KBM-7 (cell line): Measurements from ENCODE around the gene EFNA1.
"Not testable (repeated sequence)": the region's sequence is repeated elsewhere in the genome, so short reads cannot be mapped to it uniquely, and the experiment has no call there.

Experiments
- DNase-seq: peaks from one replicate; pipeline ENCODE4 v3.0.0-alpha.2; 2015
- in situ Hi-C: fragments of 300-500 bp; cut with MboI; formaldehyde crosslinking; loops from 2 replicates; pipeline ENCODE4 v1.14.3; 2020; ENCODE audit warnings: low sequenced_read_pairs, low pct_unique_long_range_greater_than_20kb, mixed read lengths

The EFNA1 gene

DNA sequence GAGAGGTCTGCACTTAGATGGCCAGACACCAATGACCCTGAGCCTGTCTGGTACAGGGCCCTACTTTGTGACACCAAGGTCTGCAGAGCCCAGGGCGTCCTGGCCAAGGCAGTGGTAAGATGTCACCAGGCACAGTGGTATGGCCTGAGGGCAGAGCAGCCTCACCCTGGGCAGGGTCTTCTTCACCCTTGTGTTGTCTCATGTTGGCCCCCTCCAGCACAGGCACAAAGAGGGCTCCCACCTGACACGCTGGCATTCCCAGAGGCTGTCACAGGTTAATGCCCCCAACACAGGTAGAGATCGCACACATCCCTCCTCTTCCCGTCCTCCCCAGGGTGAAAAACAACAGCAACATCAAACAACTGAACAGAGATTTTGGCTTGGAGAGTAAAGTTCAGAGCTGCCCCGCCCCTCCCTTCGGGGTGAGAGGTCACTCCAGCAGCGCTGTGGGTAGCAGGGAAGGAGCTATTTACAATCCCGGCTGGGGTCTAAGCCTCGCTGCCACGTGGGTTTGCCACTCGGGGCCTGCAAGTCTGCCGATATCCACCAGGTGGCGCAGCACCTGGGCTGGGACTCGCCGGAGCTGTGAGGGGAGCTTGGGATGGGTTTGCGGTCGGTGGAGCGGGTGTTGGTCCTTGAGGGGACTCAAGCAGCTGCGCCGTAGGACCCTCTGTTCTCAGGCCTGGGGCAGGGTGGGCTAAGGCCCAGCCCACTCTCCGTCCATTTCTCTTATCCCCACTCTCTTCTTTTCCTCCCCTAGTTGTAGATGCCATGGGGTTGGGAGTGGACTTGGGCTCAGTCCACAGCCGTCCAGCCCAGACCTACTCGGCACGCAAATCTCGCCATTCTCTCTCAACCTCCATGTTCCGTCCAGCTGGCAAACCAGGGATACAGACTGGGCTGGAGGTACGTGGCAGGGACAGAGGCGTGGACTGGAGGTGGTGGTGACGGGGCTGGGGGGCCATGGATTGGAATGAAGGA is 36.3 kb upstream of the EFNA1 start:
- in situ Hi-C loops: no loop called here
- peak; percentile 88 for DNase-seq

DNA sequence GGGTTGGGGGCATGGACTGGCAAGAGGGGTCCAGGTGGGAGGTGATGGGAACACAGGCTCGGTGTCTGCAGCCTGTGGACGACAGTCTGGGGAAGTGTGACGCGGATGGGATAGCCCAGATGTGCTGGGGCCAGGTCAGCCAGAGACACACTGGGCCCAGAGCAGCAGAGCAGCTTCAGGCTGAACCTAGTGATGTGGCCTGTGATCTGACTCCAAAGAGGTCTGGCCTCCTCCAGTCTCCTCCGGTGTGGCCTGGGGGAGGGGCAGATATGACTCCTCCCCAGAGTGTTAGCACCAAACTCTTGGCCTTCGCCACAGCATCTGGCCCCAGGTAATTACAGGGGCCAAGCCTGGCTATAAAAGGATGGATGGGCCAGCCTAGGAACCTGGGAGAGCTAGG is 35.5 kb upstream of the EFNA1 start:
- in situ Hi-C loops: no loop called here
- DNase-seq: no peak

DNA sequence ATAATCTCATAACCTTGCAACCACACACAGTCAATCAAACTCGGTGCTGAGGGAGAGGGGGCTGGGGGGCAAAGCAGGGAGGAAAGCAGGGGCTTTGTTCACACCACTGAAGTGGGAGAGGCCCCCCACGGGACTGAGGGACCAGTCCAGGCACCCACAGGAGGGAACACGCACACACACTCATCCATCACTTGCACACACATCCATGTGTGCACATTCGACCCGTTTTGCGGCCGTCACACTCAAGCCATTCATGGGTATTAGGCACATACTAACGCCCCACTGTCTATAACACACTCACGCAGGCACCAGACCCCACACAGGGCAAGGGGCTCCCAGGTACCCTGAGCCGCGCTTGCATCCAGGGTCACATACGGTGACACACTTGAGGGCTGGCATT is 35.0 kb upstream of the EFNA1 start:
- no peak for DNase-seq
- in situ Hi-C loops: no loop called here

DNA sequence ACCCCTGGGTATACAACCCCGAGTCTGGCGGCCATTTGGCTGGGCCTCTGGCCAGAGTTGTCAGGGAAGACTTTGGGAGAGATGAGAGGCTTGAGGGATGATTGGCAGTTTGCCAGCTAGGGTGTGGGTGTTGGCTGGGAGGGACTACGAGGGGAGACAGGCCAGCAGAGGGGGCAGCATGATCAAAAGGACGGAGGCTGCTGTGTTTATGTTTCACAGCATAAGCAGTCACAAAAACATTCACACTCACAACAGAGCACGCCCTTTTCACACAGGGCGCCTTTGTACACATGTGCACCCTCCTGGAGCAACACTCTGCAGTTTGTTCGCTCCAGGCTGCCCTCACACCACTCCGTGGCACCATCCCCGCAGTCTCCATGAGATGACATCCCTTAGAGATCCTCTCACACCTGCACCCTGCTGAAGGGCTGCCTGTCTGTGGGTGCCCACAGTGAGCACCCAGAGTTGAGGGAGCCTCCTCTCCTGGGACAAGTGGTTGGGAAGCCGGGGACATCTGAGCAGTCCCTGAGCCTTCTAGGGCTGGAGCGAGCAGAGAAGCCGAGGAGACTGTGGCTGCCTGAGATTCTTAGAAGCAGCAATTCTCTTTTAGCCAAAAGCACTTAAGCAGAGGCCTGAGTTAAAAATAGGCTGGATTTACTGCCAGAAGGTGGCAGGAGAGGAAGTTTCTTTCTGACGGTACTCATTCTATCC is 33.6 kb upstream of the EFNA1 start:
- in situ Hi-C loops: no loop called here
- peak; percentile 71 for DNase-seq

DNA sequence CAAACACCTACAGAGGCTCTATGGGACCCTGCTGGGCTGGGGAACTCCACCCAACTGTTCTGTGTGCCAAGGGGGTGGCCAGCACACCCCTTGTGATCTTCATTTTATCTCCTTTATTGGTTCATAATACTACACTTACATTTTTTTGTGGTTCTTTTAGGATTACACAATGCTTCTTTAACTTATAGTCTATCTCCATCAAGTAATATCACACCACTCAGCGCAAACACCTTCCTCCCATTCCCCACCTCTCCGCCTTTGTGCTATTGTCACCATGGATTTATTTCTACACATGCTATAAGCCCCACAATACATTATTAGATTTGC is 33.1 kb upstream of the EFNA1 start:
- no peak for DNase-seq
- in situ Hi-C loops: no loop called here

DNA sequence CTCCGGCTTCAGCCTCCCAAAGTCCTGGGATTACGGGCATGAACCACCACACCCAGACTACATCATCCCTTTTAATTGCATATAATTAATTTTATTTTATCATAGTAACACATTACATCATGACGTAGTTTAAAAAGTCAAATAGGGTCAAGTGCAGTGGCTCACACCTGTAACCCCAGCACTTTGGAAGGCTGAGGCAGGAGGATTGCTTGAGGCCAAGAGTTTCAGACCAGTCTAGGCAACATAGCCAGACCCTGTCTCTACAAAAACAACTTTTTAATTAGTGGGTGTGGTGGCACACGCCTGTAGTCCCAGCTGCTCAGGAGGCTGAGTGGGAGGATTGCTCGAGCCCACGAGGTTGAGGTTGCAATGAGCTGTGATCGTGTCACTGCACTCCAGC is 28.3 kb upstream of the EFNA1 start:
- no peak for DNase-seq
- in situ Hi-C loops: no loop called here

DNA sequence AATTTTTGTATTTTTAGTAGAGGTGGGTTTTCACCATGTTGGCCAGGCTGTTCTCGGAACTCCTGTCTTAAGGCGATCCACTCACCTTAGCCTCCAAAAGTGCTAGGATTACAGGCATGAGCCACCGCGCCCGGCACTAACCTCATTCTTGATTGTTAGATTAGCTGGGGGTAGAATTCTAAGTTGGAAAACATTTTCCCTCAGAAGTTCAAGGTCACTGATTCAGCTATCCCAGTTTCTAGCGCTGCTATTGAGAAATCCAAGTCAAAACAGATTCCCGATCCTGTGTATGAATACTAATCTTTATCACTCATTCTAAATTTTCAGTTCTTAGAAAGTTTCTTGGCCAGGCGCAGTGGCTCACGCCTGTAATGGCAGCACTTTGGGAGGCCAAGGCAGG is 24.4 kb upstream of the EFNA1 start:
- DNase-seq: no peak
- in situ Hi-C loops: no loop called here

DNA sequence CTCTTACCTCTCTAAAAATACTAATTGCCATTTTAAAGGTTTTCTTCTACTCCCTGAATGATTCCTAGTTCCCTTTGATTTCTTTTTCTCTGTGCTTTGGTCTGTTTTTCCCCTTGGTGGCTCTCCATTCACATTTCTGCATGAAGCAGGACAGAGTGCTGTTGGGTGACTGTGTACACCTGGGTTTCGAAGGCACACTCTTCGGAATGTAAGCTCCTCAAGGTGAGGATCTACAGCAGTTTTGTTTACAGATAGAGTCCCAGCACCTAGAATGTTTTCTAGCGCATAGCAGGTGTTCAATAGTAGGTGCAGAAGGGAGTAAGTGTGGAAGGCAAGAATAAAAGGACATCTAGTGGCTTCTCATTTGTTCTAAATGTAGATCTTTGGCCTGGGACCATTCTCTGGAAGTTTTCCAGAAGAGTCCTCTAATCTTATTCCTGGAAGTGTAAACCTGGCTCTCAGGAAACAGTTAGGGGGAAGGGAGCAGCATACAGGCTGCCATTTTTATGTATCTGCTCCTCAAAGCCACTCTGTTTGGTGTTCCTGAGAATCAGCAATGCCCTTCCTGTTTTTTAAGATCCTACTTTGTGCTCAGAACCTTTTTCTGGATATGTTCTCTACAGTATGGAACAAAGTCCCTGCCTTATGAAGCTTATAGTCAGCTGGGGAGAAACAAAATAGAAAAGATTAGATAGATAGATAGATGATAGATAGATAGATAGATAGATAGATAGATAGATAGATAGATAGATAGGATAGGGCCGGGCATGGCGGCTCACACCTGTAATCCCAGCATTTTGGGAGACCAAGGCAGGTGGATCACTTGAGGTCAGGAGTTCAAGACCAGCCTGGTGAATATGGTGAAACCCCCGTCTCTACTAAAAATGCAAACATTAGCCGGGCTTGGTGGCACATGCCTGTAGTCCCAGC is 22.8 kb upstream of the EFNA1 start:
- in situ Hi-C loops: no loop called here
- no peak for DNase-seq

DNA sequence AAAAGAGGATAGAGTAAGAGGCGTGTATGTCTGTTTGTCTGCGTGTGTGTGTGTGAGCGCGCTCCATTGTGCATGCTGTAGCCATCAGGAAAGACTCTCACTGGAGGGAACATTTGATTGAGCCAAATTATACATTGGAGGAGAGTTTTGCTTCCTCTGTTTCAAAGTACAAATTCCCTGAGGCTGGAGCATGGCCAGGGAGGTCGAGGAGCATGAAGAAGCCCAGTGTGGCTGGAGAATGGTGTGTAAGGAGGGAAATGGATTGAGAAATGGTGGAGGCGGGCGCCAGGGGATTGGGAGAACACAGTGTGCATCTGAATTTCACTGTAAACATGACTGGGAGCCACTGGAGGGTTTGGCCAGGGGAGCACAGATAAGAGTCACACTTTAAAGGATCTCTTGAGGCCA is 22.1 kb upstream of the EFNA1 start:
- DNase-seq: no peak
- in situ Hi-C loops: no loop called here

DNA sequence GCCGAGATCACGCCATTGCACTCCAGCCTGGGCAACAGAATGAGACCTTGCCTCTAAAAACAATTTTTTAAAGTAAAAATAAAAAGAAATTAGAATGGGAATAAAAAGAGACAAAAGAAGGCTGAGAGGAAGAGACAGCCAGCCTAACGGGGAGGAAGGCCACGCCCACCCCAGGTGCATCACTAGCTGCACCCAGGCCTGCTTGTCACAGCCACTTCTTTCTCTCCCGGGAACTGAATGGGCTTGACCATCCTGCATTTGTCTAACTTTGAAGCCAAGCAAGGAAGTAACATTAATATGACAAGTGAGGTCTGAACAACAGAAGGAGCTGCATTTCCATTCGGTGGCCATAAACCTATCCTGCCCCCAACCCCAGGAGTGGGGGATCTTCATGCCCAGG is 20.8 kb upstream of the EFNA1 start:
- in situ Hi-C loops: no loop called here
- DNase-seq: no peak

DNA sequence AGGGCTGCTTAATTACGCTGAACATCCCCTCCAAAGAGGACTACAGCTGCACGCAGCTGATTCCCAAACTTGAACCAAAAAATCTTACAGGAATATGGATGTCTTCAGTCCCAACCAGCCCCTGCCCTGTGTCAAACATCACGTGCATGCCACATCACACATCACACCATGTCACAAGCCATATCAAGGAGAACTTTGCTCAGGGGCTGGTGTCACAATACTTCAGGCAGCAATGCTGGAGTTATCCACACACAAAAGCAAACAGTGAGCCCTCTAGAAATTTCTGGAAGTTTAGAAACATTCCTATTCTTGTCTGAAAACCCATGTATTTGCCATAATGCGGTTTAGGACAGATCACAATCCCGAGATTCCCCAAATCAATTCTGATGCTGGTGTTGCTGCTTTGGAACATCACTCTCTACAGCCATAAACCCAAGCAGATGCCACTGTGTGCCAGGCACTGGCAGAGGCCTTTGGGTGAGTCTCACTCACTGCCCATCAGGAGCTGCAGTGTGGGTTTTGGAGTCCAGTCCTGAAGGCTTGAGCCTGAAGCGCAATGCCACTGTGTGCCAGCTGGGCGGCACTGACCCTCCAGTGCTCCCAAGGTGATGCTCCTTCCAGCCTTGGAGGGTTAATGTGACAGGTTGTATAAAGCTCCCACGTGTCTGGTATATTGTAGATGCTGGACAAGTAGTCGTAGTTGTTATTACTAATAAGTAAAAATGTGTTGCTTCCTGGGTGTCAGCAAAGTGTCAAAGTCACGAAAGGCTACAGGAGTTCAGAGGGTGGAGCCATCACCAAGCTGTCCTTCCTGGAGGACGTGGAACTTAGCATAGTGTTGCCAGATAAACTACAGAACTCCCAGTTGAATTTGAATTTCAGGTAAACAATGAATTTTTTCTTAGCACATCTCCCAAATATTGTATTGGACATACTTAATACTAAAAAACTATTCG is 20.1 kb upstream of the EFNA1 start:
- no peak for DNase-seq
- in situ Hi-C loops: no loop called here

DNA sequence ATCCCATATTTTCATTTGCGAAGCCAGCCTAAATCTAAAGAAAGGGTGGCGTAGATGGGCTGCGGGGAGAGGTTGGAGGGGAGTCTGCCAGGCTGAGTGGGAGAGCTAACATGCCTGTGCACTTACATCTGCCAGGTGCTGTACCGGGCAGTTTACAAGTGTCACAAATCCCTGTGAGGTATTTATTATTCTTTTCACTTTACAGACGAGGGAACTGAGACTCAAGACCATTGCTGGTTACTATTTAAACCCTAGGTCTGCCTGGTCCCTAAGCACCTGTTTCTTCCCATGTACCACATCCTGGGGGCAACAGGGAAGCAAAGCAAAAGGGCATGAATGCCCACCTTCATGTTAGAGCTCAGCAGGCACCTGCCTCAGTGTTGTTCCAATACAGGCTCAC is 19.4 kb upstream of the EFNA1 start:
- DNase-seq: no peak
- in situ Hi-C loops: no loop called here

DNA sequence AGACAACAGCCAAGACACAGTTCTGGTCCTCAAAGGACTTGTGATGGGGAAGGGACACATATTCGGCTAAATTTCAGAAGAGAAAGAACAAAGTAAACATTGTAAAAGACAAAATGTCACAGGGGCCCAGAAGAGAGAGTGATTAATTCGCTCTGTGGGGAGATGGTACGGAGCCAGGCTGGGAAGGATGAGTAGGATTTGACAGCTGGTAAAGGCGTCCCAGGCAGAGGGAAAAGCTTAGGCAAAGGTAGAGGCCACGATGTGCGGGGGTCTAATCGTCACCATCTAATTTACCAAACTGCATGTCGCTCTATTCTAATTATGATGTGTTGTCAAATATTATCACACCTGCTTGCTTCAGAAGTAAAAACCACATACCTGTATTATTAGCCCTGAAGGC is 17.3 kb upstream of the EFNA1 start:
- no peak for DNase-seq
- in situ Hi-C loops: no loop called here

DNA sequence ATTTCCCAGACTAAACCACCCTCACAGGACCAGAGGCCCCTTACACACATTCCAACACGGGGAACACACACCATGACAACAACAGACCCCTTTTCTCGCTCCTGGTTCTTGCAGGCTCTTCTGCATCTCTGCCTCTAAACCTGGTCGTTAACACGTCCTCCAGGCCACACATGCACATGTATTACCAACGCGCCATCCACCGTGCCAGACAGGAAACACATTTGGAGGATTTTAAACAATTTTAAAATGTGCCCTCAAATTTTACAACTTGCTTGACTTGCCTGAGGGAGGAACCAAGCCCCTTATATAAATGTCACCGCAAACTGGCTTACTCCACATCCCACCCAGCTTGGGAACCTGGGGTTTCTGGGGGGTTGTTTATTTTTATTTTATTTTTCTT is 16.9 kb upstream of the EFNA1 start:
- DNase-seq: peak; percentile 32
- in situ Hi-C loops: no loop called here

DNA sequence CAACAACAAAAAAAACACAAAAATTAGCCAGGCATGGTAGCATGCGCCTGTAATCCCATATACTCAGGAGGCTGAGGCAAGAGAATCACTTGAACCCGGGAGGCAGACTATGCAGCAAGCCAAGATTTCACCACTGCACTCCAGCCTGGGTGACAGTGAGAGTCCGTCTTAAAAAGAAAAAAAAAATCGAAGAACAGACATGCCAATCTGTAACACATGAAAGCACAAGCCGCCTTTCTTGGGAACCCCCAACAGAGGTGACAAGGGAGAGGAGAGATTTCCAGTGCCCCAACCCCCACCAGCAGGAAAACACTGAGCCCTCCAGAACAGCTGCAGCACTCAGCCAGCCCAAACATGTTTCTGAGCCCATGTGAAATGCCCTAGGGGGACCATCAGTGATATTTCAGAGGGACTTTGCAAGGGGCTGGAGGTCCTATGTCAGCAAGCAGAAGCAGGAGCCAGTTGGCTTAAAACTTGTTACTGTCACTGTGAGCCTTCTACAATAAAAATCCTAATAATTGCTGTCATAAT is 14.2 kb upstream of the EFNA1 start:
- in situ Hi-C loops: no loop called here

DNA sequence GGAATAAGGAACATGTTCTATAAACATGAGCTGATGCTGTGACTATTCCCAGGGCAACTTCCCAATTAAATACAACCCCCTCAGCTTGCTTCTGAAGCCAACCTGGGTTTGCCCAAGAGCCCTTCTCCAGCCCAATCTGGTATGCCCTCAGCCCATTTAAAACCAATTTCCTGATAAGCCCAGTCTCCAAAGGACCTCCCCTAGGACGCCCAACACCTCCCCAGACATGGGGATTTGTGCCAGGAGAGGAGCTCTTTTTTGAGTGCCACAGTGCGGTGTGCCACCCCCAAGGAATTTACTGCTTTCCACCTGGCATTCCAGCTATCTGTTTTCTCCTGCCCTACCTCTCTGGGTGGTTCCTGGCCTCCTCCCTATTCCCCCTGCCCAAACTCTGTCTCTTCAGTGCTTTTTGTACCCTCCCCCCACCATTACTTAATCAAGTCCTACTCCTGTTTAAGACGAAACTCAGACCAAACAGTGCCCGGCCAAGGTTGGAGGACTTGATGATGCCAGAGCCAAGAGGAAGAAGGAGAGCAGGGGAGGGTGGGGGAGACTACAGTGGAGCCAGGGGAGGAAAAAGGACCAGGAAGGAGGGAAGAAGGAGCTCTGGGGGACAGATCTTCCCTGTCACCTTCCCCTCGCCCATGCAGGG is 11.4 kb upstream of the EFNA1 start:
- no peak for DNase-seq
- in situ Hi-C loops: no loop called here

More for the DNA sequence above, 14.2 kb upstream of the EFNA1 start:
- no peak for DNase-seq

DNA sequence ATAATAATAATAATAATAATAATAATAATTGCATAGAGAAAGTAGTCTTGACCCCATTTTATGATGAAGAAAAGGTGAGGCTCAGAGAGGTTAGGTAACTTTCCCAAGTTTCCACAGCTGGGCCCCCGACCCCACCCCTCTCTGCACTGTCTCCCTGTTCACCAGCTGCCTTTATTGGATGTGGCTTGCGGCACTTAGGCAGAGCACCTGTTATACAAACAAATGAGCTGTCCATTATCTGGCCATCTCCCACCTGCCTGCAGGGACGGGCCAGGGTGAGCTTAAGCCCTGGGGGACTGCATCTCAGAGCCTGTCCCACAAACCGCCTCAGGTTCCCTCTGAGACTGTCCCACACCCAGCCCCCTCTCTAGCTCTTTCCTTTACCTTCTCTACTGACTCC is 10.1 kb upstream of the EFNA1 start:
- in situ Hi-C loops: no loop called here
- DNase-seq: no peak

DNA sequence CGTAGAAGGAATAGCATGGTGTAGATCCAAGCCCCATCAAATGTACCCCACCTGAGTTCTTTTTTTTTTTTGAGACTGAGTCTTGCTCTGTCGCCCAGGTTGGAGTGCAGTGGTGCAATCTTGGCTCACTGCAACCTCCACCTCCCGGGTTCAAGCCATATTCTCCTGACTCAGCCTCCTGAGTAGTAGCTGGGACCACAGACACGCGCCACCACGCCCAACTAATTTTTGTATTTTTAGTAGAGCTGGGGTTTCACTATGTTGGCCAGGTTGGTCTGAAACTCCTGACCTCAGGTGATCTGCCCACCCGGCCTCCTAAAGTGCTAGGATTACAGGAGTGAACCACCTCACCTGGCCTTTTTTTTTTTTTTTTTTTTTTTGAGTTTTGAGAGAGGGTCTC is 9.6 kb upstream of the EFNA1 start:
- DNase-seq, in situ Hi-C loops: not testable (repeated sequence)
